Measurements from ENCODE around the gene KHDC3L. TPM values are rescaled to one million over a fixed set of nuclear protein-coding genes. Genes with fewer than 3 reads are reported as not detected.
A peak's percentile ranks its signal among the peaks of the same experiment; 100 is the strongest.
"Not testable (repeated sequence)": the region's sequence is repeated elsewhere in the genome, so short reads cannot be mapped to it uniquely, and the experiment has no call there.

Gene KHDC3L
- total RNA-seq, 1 experiment from 2014 or later, result not detected

GRCh38 chr6:73388800-73389512 lies 26.5 kb downstream of the KHDC3L start:
- Histone ChIP-seq H3K9me3 (replicated peaks) (no peaks in the 10 kb centered on the region), H3K27ac (no peak overlapping the region), H3K4me3 (peak overlapping the region; percentile 57), H3K4me1 (no peaks in the 10 kb centered on the region), H3K27me3 (no peaks in the 10 kb centered on the region; the same call in 1 of the 2 replicates), H3K36me3 (no peaks in the 10 kb centered on the region)
- peak; percentile 47 to 63 for DNase-seq

GRCh38 chr6:73389854-73390253 lies 27.4 kb downstream of the KHDC3L start:
- DNase-seq, result no peak
- Histone ChIP-seq H3K4me3 (no peak overlapping the region), H3K27me3 (no peaks in the 10 kb centered on the region; the same call in 1 of the 2 replicates), H3K36me3 (no peaks in the 10 kb centered on the region), H3K9me3 (replicated peaks) (no peaks in the 10 kb centered on the region), H3K27ac (no peak overlapping the region), H3K4me1 (no peaks in the 10 kb centered on the region)

- Histone ChIP-seq H3K4me1 (no peaks in the 10 kb centered on the region), H3K27ac (no peak overlapping the region), H3K27me3 (no peaks in the 10 kb centered on the region; the same call in 1 of the 2 replicates), H3K36me3 (no peaks in the 10 kb centered on the region), H3K4me3 (no peak overlapping the region), H3K9me3 (replicated peaks) (no peaks in the 10 kb centered on the region)
- DNase-seq, result no peak
Observed at GRCh38 chr6:73391675-73392074, 29.2 kb downstream of the KHDC3L start.

DNA sequence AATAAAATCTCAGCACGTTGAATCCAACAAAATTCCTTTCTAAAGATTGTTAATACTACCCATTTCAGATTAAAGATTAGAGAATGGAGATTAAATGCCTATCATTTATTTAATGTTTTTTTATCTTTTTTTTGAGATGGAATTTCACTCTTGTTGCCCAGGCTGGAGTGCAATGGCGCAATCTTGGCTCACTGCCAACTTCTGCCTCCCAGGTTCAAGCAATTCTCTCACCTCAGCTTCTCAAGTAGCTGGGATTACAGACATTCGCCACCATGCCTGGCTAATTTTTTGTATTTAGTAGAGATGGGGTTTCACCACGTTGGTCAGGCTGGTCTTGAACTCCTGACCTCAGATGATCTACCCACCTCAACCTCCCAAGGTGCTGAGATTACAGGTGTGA lies 29.7 kb downstream of the KHDC3L start:
- not testable (repeated sequence) for H3K4me1 ChIP-seq; DNase-seq; H3K27me3 ChIP-seq; H3K4me3 ChIP-seq; H3K9me3 ChIP-seq (replicated peaks); H3K36me3 ChIP-seq; H3K27ac ChIP-seq

DNA sequence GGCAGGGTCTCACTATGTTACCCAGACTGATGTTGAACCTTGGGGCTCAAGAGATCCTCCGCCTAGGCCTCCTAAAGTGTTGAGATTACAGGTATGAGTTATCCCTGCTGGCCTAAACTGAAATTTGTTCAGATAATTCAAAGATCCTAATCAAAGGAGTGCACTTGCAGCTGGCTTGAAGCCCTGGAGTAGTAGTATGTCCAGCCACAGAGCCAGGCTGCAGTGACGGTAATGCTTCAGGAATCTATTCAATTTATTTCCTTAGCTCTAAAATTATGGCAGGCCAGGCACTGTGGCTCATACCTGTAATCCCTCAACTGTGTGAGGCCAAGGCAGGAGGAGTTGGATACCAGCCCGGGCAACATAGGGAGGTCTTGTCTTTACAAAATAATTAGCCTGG lies 30.8 kb downstream of the KHDC3L start:
- no peak overlapping the region for H3K27ac ChIP-seq
- H3K9me3 ChIP-seq (replicated peaks), result no peaks in the 10 kb centered on the region
- no peaks in the 10 kb centered on the region for H3K4me1 ChIP-seq
- DNase-seq, result no peak
- no peak overlapping the region for H3K4me3 ChIP-seq
- no peaks in the 10 kb centered on the region; the same call in 1 of the 2 replicates for H3K27me3 ChIP-seq
- H3K36me3 ChIP-seq, result no peaks in the 10 kb centered on the region

DNA sequence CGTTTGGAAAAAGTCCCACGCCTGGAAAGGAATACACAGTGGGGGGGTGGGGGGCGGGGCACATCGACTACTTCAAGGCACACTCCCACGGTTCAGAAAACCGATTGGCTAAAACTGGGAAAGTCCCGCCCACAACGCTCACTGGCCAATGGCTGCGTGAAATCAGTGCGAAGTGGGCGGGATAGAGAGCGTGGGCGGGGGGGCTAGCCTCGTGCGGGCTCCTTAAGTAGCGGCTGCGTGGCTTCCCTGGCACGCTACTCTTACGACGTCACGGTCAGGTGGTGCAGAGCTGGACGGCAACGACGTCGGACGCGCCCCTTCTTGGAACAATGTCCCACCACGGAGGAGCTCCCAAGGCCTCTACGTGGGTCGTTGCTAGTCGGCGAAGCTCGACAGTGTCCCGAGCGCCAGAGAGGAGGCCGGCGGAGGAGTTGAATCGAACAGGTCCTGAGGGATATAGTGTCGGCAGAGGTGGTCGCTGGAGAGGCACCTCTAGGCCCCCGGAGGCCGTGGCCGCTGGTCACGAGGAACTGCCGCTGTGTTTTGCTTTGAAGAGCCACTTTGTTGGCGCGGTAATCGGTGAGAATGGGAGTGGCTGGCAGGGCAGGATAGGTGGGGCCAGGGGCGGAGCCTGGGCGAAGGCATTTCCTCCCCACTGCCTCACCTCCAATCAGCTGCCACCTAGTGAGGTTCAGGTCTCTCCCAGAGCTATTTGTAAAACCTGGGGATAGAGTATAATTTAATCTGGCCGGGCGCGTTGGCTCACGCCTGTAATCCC lies 32.3 kb downstream of the KHDC3L start, which contains the start of gene DDX43:
Gene DDX43 (plus strand): TSS at position 252 of the 778 bp plus-strand sequence. CDS start 78 bp downstream, at position 330.
- no peak within 1 kb of the TSS for H3K27ac ChIP-seq
- no peaks in the 10 kb centered on the region for H3K27me3 ChIP-seq
- DNase-seq, result no peak
- H3K4me1 ChIP-seq, result no peaks in the 10 kb centered on the region
- H3K4me3 ChIP-seq, result no peak within 1 kb of the TSS
- H3K9me3 ChIP-seq (replicated peaks), result no peaks in the 10 kb centered on the region
- H3K36me3 ChIP-seq, result no peaks in the 10 kb centered on the region

GRCh38 chr6:73395875-73396274 lies 33.4 kb downstream of the KHDC3L start:
- DNase-seq, result no peak
- H3K27ac ChIP-seq, result no peak overlapping the region
- no peaks in the 10 kb centered on the region for H3K36me3 ChIP-seq
- no peaks in the 10 kb centered on the region for H3K9me3 ChIP-seq (replicated peaks)
- no peaks in the 10 kb centered on the region for H3K4me1 ChIP-seq
- H3K4me3 ChIP-seq, result no peak overlapping the region
- no peaks in the 10 kb centered on the region; the same call in 1 of the 2 replicates for H3K27me3 ChIP-seq

- DNase-seq, result no peak
- H3K4me3 ChIP-seq, result no peak overlapping the region
- no peak overlapping the region for H3K27ac ChIP-seq
- H3K36me3 ChIP-seq, result no peaks in the 10 kb centered on the region
- H3K27me3 ChIP-seq, result no peaks in the 10 kb centered on the region; the same call in 1 of the 2 replicates
- H3K4me1 ChIP-seq, result no peaks in the 10 kb centered on the region
- H3K9me3 ChIP-seq (replicated peaks), result no peaks in the 10 kb centered on the region
Observed at GRCh38 chr6:73400656-73401055, 38.2 kb downstream of the KHDC3L start.

GRCh38 chr6:73409395-73409794 lies 46.9 kb downstream of the KHDC3L start:
- 0 out of 2 replicates have a peak, but pooled peaks cover 2% of the 10 kb centered on the region for H3K27me3 ChIP-seq
- no peak for DNase-seq

GRCh38 chr6:73413102-73413501 lies 50.6 kb downstream of the KHDC3L start:
- no peak overlapping the region for H3K27ac ChIP-seq
- H3K36me3 ChIP-seq, result no peaks in the 10 kb centered on the region
- DNase-seq, result no peak
- H3K27me3 ChIP-seq, result no peaks in the 10 kb centered on the region
- H3K4me3 ChIP-seq, result no peak overlapping the region
- H3K4me1 ChIP-seq, result no peaks in the 10 kb centered on the region
- H3K9me3 ChIP-seq (replicated peaks), result no peaks in the 10 kb centered on the region

More at GRCh38 chr6:73409395-73409794, 46.9 kb downstream of the KHDC3L start:
- no peaks in the 10 kb centered on the region for H3K4me1 ChIP-seq
- H3K4me3 ChIP-seq, result no peak overlapping the region
- H3K36me3 ChIP-seq, result no peaks in the 10 kb centered on the region
- H3K27ac ChIP-seq, result no peak overlapping the region
- H3K9me3 ChIP-seq (replicated peaks), result no peaks in the 10 kb centered on the region

Other genes starting within 250 kb of the KHDC3L start
- not detected in 2 replicates for gene KHDC1L, start 137.2 kb upstream of the KHDC3L start, total RNA-seq (2014; rRNA removed; shearing (Covaris generic))
- not detected in 2 replicates for gene KHDC1, start 99.5 kb upstream of the KHDC3L start, total RNA-seq (2014; rRNA removed; shearing (Covaris generic))
- gene DPPA5, start 8.4 kb upstream of the KHDC3L start, total RNA-seq (2014; rRNA removed; shearing (Covaris generic)), result not detected in 2 replicates
- not detected in 2 replicates for gene OOEP, start 7.2 kb downstream of the KHDC3L start, total RNA-seq (2014; rRNA removed; shearing (Covaris generic))
- not detected in 2 replicates for gene DDX43, start 32.2 kb downstream of the KHDC3L start, total RNA-seq (2014; rRNA removed; shearing (Covaris generic))
- gene CGAS, start 89.6 kb downstream of the KHDC3L start, total RNA-seq (2014; rRNA removed; shearing (Covaris generic)), result 16.5 and 17.9 TPM in 2 replicates
- gene MTO1, start 99.1 kb downstream of the KHDC3L start, total RNA-seq (2014; rRNA removed; shearing (Covaris generic)), result 26.9 and 41.1 TPM in 2 replicates
- gene EEF1A1, start 158.4 kb downstream of the KHDC3L start, total RNA-seq (2014; rRNA removed; shearing (Covaris generic)), result 14,252 and 14,593 TPM in 2 replicates

Data from SJCRH30 (cell line).